ENCODE data around the gene TECRL. TPM values are rescaled to one million over a fixed set of nuclear protein-coding genes. Genes with fewer than 3 reads are reported as not detected.

The TECRL gene
- total RNA-seq, 4 donors from 2014 or later, result not detected

DNA sequence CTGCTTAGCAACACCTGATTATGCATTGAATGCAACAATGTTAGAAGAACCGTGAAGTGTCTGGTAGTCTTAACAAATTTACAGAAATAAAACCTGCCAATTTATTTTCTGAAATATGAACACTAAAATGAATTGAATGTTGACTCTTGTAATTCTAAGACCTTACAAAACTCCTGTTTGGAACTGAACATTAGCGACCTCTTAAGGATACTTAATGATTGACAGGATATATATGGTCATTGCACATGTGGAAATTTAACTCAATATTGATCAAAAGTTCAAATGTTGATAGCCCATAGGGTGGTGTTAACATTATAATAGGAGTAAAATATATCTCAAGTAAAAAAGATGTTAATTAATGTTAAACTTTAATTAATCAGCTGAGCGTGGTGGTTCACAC, 79.1 kb downstream of the TECRL start:
- TF ChIP-seq POLR2A (IDR thresholded peaks at IDR 0.05), result no peak
- TF ChIP-seq, protein P1, sequence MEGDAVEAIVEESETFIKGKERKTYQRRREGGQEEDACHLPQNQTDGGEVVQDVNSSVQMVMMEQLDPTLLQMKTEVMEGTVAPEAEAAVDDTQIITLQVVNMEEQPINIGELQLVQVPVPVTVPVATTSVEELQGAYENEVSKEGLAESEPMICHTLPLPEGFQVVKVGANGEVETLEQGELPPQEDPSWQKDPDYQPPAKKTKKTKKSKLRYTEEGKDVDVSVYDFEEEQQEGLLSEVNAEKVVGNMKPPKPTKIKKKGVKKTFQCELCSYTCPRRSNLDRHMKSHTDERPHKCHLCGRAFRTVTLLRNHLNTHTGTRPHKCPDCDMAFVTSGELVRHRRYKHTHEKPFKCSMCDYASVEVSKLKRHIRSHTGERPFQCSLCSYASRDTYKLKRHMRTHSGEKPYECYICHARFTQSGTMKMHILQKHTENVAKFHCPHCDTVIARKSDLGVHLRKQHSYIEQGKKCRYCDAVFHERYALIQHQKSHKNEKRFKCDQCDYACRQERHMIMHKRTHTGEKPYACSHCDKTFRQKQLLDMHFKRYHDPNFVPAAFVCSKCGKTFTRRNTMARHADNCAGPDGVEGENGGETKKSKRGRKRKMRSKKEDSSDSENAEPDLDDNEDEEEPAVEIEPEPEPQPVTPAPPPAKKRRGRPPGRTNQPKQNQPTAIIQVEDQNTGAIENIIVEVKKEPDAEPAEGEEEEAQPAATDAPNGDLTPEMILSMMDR (IDR thresholded peaks at IDR 0.05), result no peak

DNA sequence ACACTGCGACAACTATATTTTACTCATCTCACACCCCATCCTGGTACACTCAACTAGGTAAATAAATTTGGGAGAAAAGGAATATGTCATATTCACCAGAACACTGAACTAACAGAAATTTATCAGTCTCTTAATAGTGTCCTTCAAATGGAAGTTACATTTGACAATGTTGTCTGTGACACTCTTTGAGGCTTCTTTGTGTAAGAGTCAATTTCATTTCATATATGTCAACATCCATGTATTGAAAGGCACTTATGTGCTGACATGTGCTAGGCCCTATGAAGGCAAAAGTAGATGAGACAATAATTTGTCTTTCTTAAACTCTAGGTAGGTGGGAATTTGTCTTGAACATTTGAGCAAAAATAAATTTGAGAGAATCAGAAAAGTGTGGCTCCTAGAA, 82.0 kb downstream of the TECRL start:
- intact Hi-C loops (cut with DNase I), result no loop called here
- WGBS, 2 donors, result 93 to 94% methylated on average over 1 of the region's 1 CpG
- TF ChIP-seq, protein P1 (IDR thresholded peaks at IDR 0.05), result no peak
- no peak for TF ChIP-seq POLR2A (IDR thresholded peaks at IDR 0.05)

More for the DNA sequence above, 79.1 kb downstream of the TECRL start:
- Histone ChIP-seq H3K4me3 (no peak overlapping the region), H3K4me1 (no peaks in the 10 kb centered on the region), H3K27ac (no peak overlapping the region), H3K36me3 (no peaks in the 10 kb centered on the region), H3K27me3 (no peaks in the 10 kb centered on the region), H3K9me3 (no peaks in the 10 kb centered on the region)
- intact Hi-C loops (cut with DNase I), result no loop called here
- 50 to 67% methylated on average over 3 of the region's 3 CpGs for WGBS, 2 donors
- DNase-seq, result no peak

DNA sequence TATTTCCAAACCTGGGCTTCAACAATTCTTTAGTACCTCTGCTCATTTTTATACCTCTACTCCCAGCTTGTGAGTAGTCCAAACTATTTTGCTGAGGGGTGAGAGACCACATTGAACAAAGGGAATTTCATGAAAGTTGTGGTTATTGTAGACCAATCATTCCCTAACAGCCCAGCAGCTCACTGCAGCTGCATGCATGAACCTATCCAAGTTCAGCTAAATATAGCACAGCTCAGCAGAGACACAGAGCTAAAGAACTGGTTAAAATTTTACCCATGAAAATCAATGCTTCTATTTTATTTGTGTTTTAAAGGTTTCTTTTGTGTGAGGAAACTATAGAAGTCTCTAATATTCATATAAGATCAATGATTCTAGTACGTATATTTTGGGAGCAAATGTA, 82.7 kb downstream of the TECRL start:
- WGBS, 2 donors, result 55 to 63% methylated on average over 1 of the region's 1 CpG

More for the DNA sequence above, 82.0 kb downstream of the TECRL start:
- Histone ChIP-seq H3K27ac (no peak overlapping the region), H3K36me3 (no peaks in the 10 kb centered on the region), H3K4me3 (no peak overlapping the region), H3K4me1 (no peaks in the 10 kb centered on the region), H3K9me3 (no peaks in the 10 kb centered on the region), H3K27me3 (no peaks in the 10 kb centered on the region)
- no peak for DNase-seq

DNA sequence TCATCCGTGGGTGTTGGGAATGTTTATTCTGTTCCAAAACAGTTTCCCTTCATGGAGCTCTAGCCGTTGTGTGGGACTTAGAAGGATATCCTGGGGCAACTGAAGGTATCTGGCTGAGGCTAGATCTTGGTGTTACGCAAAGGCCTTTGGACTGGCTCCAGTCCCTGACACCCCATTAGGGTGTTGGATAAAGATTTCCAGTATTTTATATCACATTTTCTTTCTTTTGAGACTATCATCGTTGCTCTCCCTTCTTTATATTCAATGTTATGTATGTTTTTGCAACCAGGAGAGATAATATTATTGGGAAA, 103.0 kb downstream of the TECRL start:
- H3K4me3 ChIP-seq, result no peak overlapping the region
- no peaks in the 10 kb centered on the region for H3K4me1 ChIP-seq
- peaks cover 0 to 8% (median 5%) of the 10 kb centered on the region in 3 donors for H3K9me3 ChIP-seq
- DNase-seq, result no peak
- no peaks in the 10 kb centered on the region for H3K27me3 ChIP-seq
- H3K36me3 ChIP-seq, result no peaks in the 10 kb centered on the region
- TF ChIP-seq POLR2A (IDR thresholded peaks at IDR 0.05), result no peak
- TF ChIP-seq, protein P1 (IDR thresholded peaks at IDR 0.05), result no peak
- intact Hi-C loops (cut with DNase I), result no loop called here
- no peak overlapping the region for H3K27ac ChIP-seq
- WGBS, 2 donors, result 60 to 62% methylated on average over 4 of the region's 4 CpGs

More for the DNA sequence above, 82.7 kb downstream of the TECRL start:
- Histone ChIP-seq H3K27me3 (no peaks in the 10 kb centered on the region), H3K9me3 (no peaks in the 10 kb centered on the region), H3K36me3 (no peaks in the 10 kb centered on the region), H3K4me1 (no peaks in the 10 kb centered on the region), H3K27ac (no peak overlapping the region), H3K4me3 (no peak overlapping the region)
- no peak for DNase-seq
- no peak for TF ChIP-seq POLR2A (IDR thresholded peaks at IDR 0.05)
- TF ChIP-seq, protein P1 (IDR thresholded peaks at IDR 0.05), result no peak
- intact Hi-C loops (cut with DNase I), result no loop called here

DNA sequence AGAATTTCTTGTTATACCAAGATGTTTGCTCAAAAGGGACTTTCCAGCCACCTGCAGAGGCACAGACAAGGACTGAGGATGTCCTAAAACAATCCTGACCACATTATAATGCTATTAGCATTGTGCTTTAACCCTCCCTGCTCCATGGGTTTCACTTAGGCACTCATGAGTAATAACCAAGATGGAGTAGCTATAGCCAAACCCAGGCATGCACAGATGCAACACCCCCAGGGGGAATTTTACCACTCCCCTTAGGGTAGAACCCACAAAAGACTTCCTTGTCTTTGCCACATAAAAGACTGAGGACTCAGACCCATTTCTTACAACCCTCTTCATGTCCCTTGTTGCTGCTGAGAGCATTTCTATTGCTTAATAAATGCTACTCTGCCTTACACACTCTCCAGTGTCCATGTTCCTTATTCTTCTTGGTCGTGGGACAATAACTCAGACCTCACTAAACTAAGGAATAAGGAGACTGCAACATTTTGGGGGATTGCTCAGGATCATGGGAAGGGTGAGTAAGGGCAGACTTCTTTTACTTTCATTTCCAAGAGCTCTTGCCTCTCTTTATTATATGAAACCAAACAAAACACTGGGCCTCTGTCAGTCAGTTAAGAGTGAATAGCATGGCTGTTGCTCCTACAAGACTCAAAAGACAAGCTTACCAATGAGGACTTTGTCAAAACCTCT, 103.5 kb downstream of the TECRL start:
- WGBS, 2 donors, result 38 to 46% methylated on average over 1 of the region's 1 CpG
- DNase-seq, result no peak
- Histone ChIP-seq H3K4me3 (no peak overlapping the region), H3K27ac (no peak overlapping the region), H3K4me1 (no peaks in the 10 kb centered on the region), H3K9me3 (peaks cover 0 to 8% (median 5%) of the 10 kb centered on the region in 3 donors), H3K27me3 (no peaks in the 10 kb centered on the region), H3K36me3 (no peaks in the 10 kb centered on the region)
- TF ChIP-seq POLR2A (IDR thresholded peaks at IDR 0.05), result no peak
- TF ChIP-seq, protein P1 (IDR thresholded peaks at IDR 0.05), result no peak
- intact Hi-C loops (cut with DNase I), result no loop called here

Measured in esophagus squamous epithelium (tissue), 5 donors.